ENCODE results near the gene SETSIP.
"Not testable (repeated sequence)": the region's sequence is repeated elsewhere in the genome, so short reads cannot be mapped to it uniquely, and the experiment has no call there.

Gene SETSIP

GRCh38 chr1:92045766-92046495 lies 29.3 kb downstream of the SETSIP start:
- DNase-seq (ENCODE audit: low spot score): no peak

- DNase-seq (ENCODE audit: low spot score): no peak
These were observed 31.6 kb downstream of the SETSIP start for GRCh38 chr1:92043621-92044020.

GRCh38 chr1:92040971-92041370 lies 34.2 kb downstream of the SETSIP start:
- no peak for DNase-seq (ENCODE audit: low spot score)

GRCh38 chr1:92038695-92039346 lies 36.4 kb downstream of the SETSIP start:
- no peak for DNase-seq (ENCODE audit: low spot score)

DNA sequence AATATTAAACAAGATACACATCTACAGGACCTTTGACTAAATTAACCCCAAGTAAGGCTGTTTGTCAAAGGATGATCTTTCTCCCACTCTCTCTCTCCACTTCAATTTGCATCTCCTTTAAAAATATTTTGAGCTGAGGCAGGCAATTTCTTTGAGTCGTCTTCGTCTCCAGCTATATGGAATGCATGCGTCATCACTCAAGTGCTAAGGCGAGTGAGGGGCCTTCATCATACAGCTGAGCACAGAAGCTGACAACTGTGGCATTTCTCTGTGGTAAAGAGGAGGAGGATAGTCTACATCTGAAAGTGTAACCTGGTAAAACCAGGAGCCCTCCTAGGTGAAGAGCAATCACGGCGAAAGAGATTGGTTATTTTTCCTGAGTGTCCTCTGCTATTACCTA lies 37.8 kb downstream of the SETSIP start:
- DNase-seq (ENCODE audit: low spot score): no peak

- DNase-seq (ENCODE audit: low spot score): no peak
These were observed 43.7 kb downstream of the SETSIP start for GRCh38 chr1:92031281-92032110.

DNA sequence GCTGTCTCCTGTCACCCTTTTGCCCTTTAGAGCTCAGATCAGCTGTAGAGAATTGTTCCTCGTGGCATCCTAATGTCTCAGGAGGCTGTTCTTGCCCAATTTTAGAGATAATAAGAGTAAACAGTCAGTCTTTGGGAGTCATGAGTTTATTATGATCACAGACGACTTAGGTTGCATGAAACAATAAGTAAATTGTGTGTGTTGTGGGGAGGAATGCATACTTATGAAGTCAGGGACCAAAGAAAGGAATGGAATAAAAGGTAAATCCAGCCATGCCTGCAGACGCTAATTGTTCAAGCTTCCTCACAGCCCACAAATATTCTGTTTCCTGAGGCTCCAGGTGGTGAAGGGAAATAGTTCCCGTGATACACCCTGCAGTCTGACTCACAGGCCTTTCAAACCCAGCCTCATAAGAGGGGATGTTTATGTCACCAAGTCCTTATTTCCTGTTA lies 44.5 kb downstream of the SETSIP start:
- DNase-seq (ENCODE audit: low spot score): no peak

DNA sequence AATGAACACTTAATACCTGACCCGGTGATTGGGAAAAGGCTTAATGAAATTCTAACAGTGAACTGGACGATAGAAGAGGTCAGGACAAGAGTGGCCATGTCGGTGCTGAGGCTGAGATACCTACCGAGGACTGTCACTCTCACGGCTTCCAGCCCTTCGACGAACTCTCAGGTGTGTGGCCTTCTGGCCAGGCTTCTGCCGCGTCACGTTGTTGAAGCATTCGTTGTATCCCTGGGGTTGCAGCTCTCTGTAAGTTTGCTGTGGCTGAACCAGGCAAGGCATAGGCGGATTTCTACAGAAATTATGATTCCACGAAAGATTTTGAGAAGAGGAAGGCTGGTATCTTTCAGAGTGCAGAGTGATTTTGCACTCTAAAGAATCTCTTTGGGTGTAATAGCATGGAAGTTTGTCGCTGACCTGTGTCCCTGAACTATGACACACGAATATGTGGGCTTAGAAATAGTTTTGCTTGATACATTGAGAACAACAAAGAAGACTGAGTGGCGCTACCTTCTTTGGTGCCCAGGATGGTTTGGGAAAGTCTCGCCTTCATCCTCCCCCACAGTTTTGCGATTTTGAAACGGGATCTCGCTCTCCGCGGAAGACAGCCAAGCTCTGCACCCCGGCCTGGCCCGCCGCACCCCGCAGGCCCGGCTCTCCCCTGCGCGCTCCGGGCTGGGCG lies 45.8 kb downstream of the SETSIP start:
- no peak for DNase-seq (ENCODE audit: low spot score)

- DNase-seq (ENCODE audit: low spot score): no peak
These were observed 48.4 kb downstream of the SETSIP start for GRCh38 chr1:92026806-92027205.

DNA sequence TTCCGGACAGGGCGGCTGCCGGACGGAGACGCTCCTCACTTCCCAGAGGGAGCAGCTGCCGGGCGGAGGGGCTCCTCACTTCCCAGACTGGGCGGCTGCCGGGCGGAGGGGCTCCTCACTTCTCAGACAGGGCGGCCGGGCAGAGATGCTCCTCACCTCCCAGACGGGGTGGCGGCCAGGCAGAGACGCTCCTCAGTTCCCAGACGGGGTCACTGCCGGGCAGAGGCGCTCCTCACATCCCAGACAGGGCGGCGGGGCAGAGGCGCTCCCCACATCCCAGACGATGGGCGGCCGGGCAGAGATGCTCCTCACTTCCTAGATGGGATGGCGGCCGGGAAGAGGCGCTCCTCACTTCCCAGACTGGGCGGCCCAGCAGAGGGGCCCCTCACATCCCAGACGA lies 49.2 kb downstream of the SETSIP start:
- not testable (repeated sequence) for DNase-seq (ENCODE audit: low spot score)

All from AG08396 (cell line).